Ureter (tissue), 1 donor: Measurements from ENCODE around the gene ZNF708. TPM values are rescaled to one million over a fixed set of nuclear protein-coding genes. Genes with fewer than 3 reads are reported as not detected.
"Not testable (repeated sequence)": the region's sequence is repeated elsewhere in the genome, so short reads cannot be mapped to it uniquely, and the experiment has no call there.

ENCODE experiments used
- DNase-seq: peaks from one replicate; pipeline ENCODE4 v3.0.0-alpha.2; 2020; ENCODE audit warnings: low spot score
- total RNA-seq: library from RNA; stranded (reverse); gene quantifications from one replicate; pipeline ENCODE4 v1.2.4, GENCODE V29; 2023
- donor health status: DM: yes; HTN: yes; CAD: no.

The ZNF708 gene
- total RNA-seq = 27.0 TPM

DNA sequence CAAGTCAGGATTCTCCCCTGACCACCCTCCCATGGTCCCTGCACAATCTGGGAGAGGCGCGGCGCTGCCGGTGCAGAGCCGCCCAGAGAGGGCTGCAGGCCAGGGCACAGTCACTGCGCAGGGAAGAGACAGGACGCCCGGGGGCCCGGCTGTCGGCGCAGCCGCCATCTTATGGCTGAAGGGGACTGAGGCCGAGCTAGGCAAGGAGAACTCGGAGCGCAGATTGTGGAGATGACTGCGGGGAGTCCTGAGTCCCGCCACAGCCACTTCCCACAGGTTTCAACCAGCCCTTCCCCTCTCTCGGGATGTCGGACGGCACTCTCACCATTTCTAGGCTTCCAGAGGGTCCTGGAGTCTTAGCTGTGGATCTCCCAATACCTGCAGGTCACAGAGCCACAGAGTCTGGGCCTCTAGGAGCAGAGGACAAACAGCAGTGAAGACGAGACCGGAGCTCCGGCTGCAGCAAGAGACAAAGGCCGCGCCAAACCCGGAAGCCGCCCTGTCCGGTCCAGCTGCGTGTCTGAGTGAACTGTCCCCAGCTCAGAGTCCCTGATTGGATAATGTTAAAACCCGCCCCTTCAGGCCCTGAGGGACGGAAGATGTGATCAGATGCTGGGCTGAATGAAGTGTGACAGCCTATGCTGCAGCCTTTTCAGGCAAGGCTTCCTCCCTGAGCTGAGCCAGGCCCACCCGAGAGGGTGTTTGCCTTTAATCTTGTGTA is at the start of gene ZNF708:
ZNF708 (minus strand) TSS at position 526 of the 721 bp plus-strand sequence; CDS start at position 328, 198 bp downstream.
- DNase-seq = peak; percentile 92

DNA sequence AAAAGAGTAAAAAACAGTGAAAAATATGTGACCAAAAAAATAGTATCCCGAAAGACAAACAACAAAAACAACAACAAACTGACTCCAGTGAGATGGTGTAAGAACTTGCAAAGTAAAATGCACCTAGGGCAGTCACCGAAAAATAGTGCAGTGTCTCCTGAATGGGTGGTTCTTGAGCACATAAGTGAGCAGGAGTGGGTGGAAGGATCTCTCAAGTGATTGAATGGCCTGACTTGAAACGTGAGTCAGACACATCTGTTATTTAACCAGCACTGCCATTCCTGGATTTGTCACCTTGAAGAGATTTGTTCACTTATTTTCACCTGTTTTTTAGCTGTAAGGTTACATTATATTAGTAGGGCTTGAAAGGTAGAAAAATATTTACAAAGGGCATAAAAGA is 33.1 kb upstream of the ZNF708 start:
- no peak for DNase-seq

DNA sequence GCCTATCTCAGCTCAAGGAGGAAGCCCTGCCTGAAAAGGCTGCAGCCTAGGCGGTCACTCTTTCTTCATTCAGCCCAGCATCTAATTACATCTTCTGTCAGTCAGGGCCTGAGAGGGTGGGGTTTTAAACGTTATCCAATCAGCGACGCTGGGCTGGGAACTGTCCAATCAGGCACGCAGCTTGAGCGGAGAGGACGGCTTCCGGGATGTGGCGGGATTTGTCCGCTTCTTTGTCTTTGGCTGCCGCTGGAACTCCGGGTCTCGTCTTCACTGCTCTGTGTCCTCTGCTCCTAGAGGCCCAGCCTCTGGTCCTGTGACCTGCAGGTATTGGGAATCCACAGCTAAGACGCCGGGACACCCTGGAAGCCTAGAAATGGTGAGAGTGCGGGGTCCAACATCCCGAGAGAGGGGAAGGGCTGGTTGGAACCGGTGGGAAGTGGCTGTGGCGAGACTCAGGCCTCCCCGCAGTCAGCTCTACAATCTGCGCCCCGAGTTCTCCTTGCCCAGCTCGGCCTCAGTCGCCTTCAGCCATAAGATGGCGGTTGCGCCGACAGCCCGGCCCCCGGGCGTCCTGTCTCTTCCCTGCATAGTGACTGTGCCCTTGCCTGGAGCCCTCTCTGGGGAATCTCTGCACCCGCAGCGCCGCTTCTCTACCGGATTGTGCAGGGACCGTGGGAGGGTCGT is 29.7 kb upstream of the ZNF708 start, which contains the start of gene ZNF738:
ZNF738 (plus strand) TSS at position 233 of the 684 bp plus-strand sequence; CDS start at position 374, 141 bp downstream.
- DNase-seq = peak; percentile 95

DNA sequence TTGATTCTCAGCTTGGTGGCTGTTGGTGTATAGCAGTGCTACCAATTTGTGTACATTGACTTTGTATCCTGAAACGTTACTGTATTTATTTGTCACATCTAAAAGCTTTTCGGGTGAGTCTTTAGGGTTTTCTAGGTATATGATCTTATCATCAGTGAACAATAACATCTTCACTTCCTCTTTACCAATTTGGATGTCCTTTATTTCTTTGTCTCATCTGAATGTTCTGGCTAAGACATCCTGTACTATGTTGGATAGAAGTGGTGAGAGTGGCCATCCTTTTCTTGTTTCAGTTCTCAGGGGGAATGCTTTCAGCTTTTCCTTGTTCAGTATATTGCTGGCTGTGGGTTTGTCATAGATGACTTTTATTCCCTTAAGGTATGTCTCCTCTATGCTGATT is 23.6 kb upstream of the ZNF708 start:
- DNase-seq = no peak

DNA sequence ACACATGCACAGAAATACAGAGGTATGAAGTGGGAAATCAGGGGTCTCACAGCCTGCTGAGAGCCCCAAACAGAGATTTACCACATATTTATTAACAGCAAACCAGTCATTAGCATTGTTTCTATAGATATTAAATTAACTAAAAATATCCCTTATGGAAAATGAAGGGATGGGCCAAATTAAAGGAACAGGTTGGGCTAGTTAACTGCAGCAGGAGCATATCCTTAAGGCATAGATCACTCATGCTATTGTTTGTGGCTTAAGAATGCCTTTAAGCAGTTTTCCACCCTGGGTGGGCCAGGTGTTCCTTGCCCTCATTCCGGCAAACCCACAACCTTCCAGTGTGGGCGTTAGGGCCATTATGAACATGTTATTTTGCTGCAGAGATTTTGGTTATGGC is 15.6 kb upstream of the ZNF708 start:
- DNase-seq = not testable (repeated sequence)

DNA sequence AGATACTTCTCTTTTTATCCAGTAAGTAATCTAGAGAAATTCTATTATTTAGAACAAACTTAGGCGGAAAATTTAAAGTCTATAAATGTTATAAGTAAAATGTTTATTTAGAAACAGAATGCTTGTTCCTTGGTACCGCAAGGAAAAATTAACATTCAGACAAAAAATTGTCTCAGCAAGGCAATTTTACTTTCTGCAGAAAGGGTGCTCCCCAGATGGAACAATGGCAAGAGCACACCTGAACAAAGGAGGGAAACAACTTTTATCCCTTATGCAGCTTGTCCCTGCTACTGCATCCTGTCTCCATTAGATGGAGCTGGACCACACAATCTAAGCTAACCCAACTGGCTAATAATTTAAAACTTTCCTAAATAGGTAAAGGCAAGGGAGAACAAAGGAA is 6.5 kb upstream of the ZNF708 start:
- no peak for DNase-seq

DNA sequence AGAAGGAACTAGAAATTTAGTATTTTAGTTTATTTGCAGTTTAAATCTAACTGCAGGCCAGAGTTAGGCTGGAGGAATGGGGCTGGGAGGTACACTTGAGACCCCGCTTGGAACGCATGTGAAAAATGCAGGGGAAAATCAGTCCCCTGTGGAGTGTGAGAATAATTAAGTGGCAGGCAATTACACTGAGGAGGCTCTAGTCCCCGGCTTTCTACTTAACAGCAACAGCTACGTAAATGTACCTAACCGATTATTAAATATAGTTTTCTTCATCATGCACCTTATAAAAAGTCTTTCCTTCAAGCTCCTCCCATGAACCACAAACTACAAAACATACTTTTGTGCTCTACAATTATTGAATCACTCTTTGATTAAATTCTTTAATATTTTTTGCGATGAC is 804 bp downstream of the ZNF708 start:
- no peak for DNase-seq

DNA sequence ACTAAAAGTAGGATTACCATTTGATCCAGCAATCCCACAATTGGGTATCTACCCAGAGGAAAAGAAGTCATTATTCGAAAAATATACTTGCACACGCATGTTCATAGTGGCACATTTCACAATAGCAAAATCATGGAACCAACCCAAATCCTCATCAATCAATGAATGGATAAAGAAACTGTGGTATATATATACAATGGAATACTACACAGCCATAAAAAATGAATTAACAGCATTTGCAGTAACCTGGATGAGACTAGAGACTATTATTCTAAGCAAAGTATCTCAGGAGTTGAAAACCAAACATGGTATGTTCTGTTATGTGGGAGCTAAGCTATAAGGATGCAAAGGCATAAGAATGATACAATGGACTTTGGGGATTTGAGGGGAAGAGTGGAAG is 3.0 kb downstream of the ZNF708 start:
- no peak for DNase-seq

DNA sequence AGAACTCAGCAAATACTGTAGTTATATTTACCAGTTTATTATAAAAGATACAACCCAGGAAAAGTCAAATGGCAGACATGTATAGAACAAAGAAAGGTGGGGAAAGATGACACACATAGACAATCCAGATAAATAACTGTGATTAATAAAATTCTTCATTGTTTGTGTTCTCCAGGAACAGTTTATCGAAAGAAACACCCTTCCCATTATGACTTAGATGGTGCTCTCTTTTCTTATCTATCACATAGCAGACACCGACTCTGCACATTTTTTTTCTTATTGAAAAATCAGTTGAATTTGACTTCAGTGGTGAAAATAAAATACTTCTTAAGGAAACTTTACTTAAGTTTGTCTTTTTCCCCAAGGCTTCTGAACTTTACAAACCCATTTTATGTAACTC is 6.2 kb downstream of the ZNF708 start:
- DNase-seq = no peak

DNA sequence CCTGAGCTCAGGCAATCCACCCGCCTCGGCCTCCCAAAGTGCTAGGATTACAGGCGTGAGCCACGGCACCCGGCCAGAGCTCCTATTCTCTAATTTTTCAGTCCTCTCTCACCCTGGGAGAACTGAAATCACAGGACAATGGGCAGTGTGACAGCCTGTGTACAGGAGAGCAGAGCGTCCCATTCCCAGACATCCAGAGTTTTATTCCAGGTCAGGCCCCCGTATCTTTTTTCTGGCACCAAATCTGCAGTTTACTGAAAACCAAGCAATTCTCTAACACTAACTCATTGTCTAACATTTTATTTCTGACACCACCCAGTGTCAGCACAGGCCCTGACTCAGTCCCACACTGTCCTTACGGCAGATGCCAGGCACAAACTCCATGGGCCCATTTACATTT is 6.7 kb downstream of the ZNF708 start:
- DNase-seq = no peak

DNA sequence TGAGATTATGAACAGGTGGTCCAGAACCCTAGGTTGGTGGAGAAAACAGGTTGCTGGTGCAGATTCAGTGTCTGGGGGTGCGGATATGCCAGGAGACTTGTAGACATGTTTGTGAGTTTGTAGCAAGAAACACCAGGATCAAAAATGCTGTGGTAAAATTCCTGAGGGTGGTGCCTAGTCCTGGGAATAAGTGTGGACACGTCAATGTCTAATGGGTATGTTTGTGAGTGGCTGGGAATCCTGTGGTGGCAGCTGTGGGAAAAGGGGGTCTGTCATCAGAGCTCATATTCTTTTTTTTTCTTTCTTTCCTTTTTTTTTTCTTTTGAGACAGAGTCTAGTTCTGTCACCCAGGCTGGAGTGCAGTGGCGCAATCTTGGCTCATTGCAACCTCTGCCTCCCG is 7.2 kb downstream of the ZNF708 start:
- no peak for DNase-seq

DNA sequence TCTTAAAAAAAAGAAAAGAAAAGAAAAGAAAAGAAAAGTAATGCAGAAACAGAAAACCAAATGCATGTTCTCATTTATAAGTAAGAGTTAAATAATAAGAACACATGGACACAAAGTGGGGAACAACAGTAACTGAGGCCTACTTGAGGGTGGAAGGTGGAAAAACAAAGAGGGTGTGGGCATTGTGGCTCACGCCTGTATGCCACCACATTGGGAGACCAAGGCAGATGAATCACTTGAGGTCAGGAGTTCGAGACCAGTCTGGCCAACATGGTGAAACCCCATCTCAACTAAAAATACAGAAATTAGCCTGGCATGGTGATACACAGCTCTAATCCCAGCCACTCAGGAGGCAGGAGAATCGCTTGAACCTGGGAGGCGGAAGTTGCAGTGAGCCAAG is 8.1 kb downstream of the ZNF708 start:
- DNase-seq = no peak

DNA sequence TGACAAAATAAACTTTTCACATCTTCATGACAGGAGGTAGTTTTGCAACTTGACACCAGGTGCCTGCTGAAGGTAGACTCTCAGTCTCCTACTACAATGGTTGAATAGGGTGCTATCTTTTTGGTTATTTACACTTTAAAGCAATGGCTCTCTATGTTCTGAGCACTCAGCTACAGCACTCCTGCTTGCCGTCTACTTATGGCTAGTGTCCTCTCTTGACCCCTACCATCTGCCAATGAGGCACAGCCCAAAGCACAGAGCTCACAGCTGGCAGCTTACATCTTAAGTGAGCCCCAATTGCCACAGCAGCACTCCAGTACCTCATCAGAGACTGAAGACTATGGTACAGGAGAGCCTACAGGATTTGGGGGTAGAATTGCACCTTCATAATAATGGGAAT is 11.4 kb downstream of the ZNF708 start:
- no peak for DNase-seq

DNA sequence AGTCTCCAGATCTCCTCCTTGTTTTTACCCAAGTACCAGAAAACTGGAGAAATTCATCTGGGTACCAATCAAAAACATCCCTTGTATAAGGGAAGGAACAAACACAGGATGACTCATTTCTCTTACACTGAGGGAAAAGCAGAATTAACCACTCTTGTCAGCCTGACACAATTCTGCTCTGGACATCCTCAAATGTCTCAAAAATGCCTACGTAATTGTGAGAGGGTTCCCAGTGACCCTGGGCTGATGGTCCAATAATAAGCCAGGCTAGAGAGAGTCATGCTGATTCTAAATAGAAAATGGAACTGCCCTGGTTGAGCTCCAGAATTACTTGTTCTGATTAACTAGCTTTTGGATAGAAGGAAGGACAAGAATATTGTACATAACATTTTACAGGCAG is 14.5 kb downstream of the ZNF708 start:
- DNase-seq = no peak

DNA sequence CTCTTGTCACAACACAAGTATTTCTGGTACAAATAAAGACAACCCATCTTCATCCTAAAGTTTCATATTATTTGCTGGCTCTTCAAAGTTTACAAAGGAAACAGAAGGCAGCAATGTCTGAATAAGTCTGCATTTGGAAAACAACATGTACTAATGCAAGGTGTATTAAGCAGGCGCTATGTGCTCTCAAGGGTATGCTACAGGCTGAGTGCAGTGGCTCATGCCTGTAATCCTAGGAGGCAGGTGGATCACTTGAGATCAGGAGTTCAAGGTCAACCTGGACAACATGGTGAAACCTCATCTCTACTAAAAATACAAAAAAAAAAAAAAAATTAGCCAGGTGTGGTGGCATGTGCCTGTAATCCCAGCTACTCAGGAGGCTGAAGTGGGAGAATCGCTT is 16.4 kb downstream of the ZNF708 start:
- not testable (repeated sequence) for DNase-seq

DNA sequence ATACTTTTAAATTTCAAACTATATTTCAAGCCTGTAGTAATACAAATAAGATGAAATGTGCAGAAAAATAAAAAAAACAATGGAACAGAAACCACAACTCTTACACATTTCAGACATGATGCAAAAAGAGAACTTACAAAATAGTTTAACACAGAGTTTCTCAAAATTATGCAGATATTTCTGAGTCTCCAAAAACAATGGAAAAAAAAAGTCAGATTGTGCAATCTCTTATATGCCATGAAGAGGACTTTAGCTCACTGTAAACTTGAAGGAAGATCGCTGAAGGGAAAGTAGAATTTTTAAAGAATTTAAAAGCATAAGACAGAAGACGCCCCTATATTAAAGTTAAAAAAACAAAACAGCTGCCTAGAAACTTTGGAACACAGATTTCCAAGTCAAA is 20.4 kb downstream of the ZNF708 start:
- no peak for DNase-seq

DNA sequence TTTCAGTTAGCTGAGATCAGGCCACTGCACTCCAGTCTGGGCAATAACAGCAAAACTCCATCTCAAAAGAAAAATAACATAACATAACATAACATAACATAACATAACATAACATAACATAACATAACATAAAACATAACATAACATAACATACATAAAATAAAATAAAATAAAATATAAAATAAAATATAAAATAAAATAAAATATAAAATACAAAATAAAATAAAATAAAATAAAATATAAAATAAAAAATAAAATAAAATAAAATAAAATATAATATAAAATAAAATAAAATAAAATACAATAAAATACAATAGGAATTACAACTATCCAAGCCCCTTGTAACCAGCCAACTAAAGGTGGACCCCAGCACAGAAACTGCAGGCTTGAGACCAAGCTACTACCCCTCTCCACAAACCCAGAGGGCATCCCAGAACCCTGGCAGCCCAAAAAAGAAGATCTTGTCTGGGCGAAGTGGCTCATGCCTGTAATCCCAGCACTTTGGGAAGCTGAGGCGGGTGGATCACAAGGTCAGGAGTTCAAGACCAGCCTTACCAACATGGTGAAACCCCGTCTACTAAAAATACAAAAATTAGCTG is 22.2 kb downstream of the ZNF708 start:
- not testable (repeated sequence) for DNase-seq

DNA sequence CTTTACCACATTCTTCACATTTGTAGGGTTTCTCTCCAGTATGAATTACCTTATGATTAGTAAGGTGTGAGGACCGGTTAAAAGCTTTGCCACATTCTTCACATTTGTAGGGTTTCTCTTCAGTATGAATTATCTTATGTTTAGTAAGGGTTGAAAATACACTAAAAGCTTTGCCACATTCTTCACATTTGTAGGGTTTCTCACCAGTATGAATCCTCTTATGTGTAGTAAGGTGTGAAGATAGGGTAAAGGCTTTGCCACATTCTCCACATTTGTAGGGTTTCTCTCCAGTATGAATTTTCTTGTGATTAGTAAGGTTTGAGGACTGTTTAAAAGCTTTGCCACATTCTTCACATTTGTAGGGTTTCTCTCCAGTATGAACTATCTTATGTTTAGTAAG is 35.4 kb downstream of the ZNF708 start:
- DNase-seq = not testable (repeated sequence)

DNA sequence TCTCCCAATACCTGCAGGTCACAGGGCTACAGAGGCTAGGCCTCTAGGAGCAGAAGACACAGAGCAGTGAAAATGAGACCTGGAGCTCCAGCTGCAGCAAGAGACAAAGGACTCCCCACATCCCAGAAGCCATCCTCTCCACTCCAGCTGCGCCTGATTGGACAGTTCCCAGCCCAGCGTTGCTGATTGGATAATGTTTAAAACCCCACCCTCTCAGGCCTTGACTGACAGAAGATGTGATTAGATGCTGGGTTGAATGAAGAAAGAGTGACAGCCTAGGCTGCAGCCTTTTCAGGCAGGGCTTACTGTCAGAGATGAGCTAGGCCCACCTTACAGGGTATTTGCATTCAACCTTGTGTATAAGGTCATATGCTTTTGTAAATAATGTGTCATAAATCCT is 59.4 kb downstream of the ZNF708 start:
- DNase-seq = no peak

DNA sequence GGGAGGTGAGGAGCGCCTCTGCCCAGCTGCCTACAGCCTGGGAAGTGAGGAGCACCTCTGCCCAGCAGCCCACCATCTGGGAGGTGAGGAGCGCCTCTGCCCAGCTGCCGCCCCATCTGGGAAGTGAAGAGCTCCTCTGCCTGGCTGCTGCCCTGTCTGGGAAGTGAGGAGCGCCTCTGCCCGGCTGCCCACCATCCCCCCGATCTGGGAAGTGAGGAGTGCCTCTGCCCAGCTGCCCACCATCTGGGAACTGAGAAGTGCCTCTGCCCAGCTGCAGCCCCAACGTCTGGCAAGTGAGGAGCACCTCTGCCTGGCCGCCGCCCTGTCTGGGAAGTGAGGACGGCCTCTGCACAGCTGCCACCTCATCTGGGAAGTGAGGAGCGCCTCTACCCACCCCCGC is 64.3 kb downstream of the ZNF708 start:
- no peak for DNase-seq

DNA sequence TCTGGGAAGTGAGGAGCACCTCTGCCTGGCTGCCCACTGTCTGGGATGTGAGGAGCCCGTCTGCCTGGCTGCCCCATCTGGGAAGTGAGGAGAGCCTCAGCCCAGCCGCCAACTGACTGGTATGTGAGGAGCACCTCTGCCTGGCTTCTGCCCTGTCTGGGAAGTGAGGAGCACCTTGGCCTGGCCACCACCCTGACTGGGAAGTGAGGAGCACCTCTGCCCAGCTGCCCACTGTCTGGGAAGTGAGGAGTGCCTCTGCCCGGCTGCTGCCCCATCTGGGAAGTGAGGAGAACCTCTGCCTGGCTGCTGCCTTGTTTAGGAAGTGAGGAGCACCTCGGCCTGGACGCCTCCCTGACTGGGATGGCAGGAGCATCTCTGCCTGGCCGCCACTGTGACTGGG is 64.8 kb downstream of the ZNF708 start:
- no peak for DNase-seq

DNA sequence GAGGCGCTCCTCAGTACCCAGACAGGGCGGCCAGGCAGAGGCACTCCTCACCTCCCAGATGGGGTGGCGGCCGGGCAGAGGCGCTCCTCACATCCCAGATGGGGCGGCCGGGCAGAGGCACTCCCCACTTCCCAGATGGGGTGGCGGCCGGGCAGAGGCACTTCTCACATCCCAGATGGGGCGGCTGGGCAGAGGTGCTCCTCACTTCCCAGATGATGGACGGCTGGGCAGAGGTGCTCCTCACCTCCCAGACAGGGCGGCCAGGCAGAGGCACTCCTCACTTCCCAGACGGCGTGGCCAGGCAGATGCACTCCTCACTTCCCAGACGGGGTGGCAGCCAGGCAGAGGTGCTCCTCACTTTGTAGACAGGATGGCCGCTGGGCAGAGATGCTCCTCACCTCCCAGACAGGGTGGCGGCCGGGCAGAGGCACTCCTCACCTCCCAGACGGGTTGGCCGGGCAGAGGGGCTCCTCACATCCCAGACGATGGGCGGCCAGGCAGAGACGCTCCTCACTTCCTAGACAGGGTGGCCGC is 68.3 kb downstream of the ZNF708 start:
- DNase-seq = not testable (repeated sequence)
